DMS53 (cell line): Measurements from ENCODE around the gene CALCOCO1.
A peak's percentile ranks its signal among the peaks of the same experiment; 100 is the strongest.

Source experiments
- DNase-seq: peaks from one replicate; lab custom pipeline; 2025; lab: John Stamatoyannopoulos, UW

CALCOCO1 gene

GRCh38 chr12:53752192-53752601, 24.9 kb upstream of the CALCOCO1 start:
- no peak for DNase-seq

DNA sequence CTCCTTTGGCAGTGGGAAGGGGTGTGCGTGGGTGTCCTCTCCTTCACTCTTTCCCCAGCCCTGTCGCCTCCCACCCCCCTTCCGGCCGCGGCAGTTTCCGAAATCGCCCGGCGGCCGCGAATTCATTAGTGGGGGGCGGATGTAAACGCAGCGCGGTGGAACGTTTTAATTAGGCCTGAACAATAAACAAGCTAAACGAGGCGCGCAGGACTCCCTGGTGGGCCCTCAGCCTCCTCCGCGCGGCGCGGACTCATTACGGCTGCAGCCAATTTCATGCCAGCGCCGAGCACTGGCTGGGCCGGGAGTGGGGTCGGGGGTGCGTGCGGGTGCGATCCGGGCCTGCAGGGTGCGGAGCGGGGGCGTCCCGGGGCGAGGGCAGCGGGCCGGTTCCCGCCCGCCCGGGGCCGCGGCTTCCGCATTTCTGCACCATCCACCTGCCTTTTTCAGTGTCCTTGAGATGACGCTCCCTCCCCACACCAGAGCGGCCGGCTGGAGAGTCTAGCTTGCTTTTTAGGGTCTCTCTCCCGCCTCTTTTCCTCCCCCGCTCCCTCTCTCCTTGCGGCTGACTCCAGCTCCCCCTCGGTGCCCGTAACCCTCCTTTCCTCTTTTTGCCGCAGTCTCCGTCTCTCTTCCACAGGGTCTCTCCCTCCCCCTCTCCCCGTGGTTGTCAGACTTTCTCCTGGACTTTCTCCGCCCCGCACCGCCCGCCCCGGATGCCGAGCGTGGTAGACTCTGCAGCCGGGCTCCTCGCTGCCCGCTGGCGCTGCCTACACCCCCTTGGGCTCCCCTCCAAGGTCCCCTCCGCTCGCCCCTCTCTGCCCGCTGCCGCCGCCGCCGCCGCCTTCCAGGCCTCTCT, 24.3 kb upstream of the CALCOCO1 start, which contains the start of gene CISTR:
CISTR (minus strand) TSS at position 644 of the 856 bp plus-strand sequence.
- peak; percentile 66 for DNase-seq

GRCh38 chr12:53750812-53751335, 23.6 kb upstream of the CALCOCO1 start:
- peak; percentile 78 for DNase-seq

DNA sequence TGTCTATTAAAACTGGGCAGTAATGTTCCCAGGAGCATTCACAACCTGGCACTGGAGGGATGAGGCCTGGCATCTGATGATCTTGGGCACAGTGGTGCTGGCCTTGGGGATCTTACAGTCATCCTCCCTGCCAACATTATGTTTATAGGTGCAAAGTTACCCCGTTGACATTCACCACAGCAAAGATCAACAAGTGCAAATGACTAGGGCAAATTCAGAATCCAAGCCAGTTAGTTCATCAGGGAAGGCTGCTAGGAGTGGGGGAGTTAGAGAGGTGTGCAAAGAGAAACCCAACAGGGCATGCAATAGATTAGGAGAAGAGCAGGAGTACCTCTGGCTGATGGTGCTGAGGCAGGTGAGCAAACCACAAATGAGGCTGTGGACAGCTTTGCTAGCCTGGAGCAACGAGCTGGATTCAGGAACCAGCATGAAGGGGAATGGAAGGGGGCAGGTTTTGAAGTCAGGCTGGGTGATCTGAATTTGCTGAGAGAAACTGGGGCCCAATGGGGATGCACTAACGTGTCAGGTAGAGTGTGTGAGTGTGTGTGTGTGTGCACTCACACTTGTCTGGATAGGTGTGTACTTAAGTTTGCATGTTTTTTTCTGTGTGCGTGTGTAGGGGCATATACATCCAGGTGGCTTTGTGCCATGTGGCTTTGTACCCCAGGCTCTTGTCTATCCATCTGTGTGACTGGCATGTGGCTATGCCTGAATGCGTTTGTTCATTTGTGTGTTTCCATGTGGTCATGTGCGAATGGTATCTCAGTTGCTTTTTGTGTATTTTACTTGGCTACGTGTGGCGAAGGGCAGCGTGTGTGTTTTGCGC, 22.9 kb upstream of the CALCOCO1 start:
- no peak for DNase-seq

GRCh38 chr12:53748072-53748840, 21.0 kb upstream of the CALCOCO1 start:
- DNase-seq: no peak

- no peak for DNase-seq
Observed at GRCh38 chr12:53747095-53747494, 19.8 kb upstream of the CALCOCO1 start.

- DNase-seq: peak; percentile 94
Observed at GRCh38 chr12:53746592-53747092, 19.4 kb upstream of the CALCOCO1 start.

DNA sequence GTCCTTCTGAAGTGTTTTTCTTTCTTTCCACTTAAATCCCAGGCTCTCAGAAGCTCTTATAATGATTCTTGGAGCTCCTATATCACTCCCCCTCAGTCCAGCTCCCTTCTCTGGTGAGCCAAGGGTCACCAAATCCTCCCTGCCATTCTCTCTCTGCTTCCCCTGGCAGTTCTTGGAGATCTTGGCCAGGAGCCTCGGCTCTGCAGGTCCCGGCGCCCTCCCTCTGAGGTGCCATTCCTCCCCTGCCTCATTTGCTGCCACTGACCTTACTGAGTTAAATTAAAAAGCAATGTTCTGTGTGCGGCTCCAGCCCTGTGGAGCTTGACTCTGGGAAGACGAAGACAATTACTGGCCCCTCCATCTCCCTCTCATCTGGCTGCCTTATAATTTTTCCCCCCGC, 17.5 kb upstream of the CALCOCO1 start:
- no peak for DNase-seq

- DNase-seq: no peak
Observed at GRCh38 chr12:53744130-53744441, 16.8 kb upstream of the CALCOCO1 start.

GRCh38 chr12:53743266-53744129, 16.2 kb upstream of the CALCOCO1 start:
- peak; percentile 75 for DNase-seq

- no peak for DNase-seq
Observed at GRCh38 chr12:53740130-53740491, 12.9 kb upstream of the CALCOCO1 start.

GRCh38 chr12:53739214-53740129, 12.2 kb upstream of the CALCOCO1 start:
- DNase-seq: peak; percentile 43

GRCh38 chr12:53738406-53739213, 11.4 kb upstream of the CALCOCO1 start:
- DNase-seq: peak; percentile 67

- no peak for DNase-seq
Observed at GRCh38 chr12:53737951-53738405, 10.7 kb upstream of the CALCOCO1 start.

DNA sequence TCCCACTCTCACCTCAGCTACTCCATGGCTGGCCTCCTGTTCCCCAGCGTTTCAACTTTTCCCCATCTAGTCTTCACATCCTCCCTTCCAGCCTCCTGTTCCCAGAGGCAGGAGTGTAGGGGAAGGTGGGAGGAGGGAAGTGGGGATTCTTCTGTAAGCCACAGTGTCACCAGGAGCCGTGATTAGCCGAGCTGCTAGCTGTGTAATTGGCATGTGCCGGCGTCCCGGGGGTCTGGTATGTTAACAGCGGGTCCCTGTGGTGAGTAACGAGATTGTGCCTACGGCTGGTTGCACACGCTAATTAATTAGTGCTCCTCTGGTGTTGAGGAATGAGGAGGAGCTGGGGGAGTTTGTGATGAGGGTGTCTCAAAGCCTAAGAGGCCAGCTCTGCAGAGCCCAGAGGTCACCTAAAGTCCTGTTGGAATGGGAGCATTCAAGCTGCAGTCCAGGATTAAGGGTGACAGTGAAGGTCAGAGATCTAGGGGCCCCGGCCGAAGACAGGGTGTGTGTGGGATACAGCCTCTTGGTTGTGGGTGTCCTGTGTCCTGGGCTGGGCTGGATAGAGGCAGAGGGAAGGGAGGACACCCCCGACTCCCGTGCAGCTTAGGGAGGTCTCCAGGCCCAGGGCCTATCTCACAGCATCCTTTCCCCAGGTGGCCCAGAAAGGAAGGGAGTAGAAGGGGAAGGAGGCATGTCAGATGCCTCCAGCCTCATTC, 10.0 kb upstream of the CALCOCO1 start:
- no peak for DNase-seq

GRCh38 chr12:53736592-53736991, 9.3 kb upstream of the CALCOCO1 start:
- no peak for DNase-seq

GRCh38 chr12:53735556-53735955, 8.3 kb upstream of the CALCOCO1 start:
- no peak for DNase-seq

DNA sequence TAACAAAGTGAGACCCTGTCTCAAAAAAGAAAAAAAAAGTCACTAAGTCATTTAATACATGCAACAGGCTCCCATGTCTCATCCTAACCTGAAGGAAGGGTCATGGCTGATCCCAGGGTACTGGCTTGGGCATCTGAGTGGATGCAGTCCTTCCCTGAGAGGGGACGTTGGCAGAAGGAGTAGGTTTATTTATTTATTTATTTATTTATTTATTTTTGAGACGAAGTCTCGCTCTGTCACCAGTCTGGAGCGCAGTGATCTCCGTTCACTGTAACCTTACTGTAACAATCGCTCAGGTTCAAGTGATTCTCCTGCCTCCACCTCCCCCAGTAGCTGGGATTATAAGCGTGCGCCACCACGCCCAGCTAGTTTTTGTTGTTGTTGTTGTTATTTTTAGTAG, 7.2 kb upstream of the CALCOCO1 start:
- DNase-seq: no peak
